Endothelial cell of umbilical vein (primary cell): ENCODE results near the gene VIPR2. TPM values are rescaled to one million over a fixed set of nuclear protein-coding genes. Genes with fewer than 3 reads are reported as not detected.

ENCODE experiments used
- BruUV-seq: library from RNA; stranded (reverse); fragments of 400-500 nt; replicated peaks from 2 replicates; lab custom pipeline; 2021; lab: Mats Ljungman, UMichigan
- CTCF ChIA-PET: fragments of 300-600, 350-600 bp; sonication (Branson Sonifier 250); formaldehyde crosslinking; loops from one replicate; lab custom pipeline; 2021; ENCODE audit warnings: antibody characterized with exemption, inconsistent platforms; lab: Charles Lee
- POLR2A ChIA-PET: fragments of 300-600, 350-600 bp; sonication (Branson Sonifier 250); formaldehyde crosslinking; loops from one replicate; lab custom pipeline; 2021; ENCODE audit warnings: antibody characterized with exemption, inconsistent platforms; lab: Charles Lee
- DNase-seq: peaks from one replicate; pipeline ENCODE4 v3.0.0-alpha.2; 2011; ENCODE audit warnings: low read depth, low spot score
- FAIRE-seq: peaks from 2 replicates; lab custom pipeline; 2011; peaks lifted over from hg19 to GRCh38; lab: Jason Lieb, UNC
- H2AFZ ChIP-seq: 2 replicates; pipeline ENCODE4 v1.6.0; 2012; ENCODE audit warnings: low read depth, low read length, control low read depth, inconsistent platforms
- H3K27ac ChIP-seq: 2 replicates; pipeline ENCODE4 v1.5.1; 2011; ENCODE audit warnings: low read depth, mild to moderate bottlenecking, control low read depth, low read length, moderate library complexity; ENCODE audit not compliant: insufficient read depth
- H3K27me3 ChIP-seq, 2 experiments: 2 replicates each; pipeline versions ENCODE4 v1.6.0 to v1.6.1; 2011; ENCODE audit warnings: low read length in 2 of 2, mixed read lengths in 1 of 2; ENCODE audit not compliant: control insufficient read depth in 2 of 2, insufficient read depth in 2 of 2
- H3K36me3 ChIP-seq, 2 experiments: 2 replicates in 1 of 2; 3 replicates in 1 of 2; pipeline ENCODE4 v1.5.1; 2011; ENCODE audit warnings: low read length in 2 of 2, mild to moderate bottlenecking in 1 of 2, moderate library complexity in 1 of 2; ENCODE audit not compliant: control insufficient read depth in 2 of 2, insufficient read depth in 2 of 2; ENCODE audit errors: extremely low read depth in 1 of 2
- H3K4me1 ChIP-seq: 3 replicates; pipeline ENCODE4 v1.5.1; 2011; ENCODE audit warnings: mild to moderate bottlenecking, low read length; ENCODE audit not compliant: control insufficient read depth, insufficient read depth; ENCODE audit errors: extremely low read depth
- H3K4me2 ChIP-seq: 2 replicates; pipeline ENCODE4 v1.6.1; 2011; ENCODE audit warnings: low read length, control low read depth, mixed read lengths; ENCODE audit not compliant: insufficient read depth
- H3K4me3 ChIP-seq, 3 experiments: fragments of 200-600 bp in 1 of 3; sonication (generic), shearing (Covaris generic) in 1 of 3; replicated peaks in 1 of 3; 2 replicates each; pipeline ENCODE4 v1.5.1; 2011 to 2016; ENCODE audit warnings: control low read depth in 3 of 3, low read length in 3 of 3, mild to moderate bottlenecking in 2 of 3, inconsistent platforms in 1 of 3, low read depth in 1 of 3, moderate library complexity in 1 of 3; ENCODE audit not compliant: insufficient read depth in 1 of 3
- H3K79me2 ChIP-seq: 2 replicates; pipeline ENCODE4 v1.6.0; 2012; ENCODE audit warnings: low read length, inconsistent platforms; ENCODE audit not compliant: control insufficient read depth, insufficient read depth
- H3K9ac ChIP-seq: replicated peaks from 2 replicates; pipeline ENCODE3; 2011; ENCODE audit warnings: low read length, control low read depth; ENCODE audit not compliant: insufficient read depth; ENCODE audit errors: extremely low read depth
- H3K9me1 ChIP-seq: replicated peaks from 3 replicates; pipeline ENCODE4 v1.6.0; 2011; ENCODE audit warnings: mild to moderate bottlenecking, low read length; ENCODE audit not compliant: control insufficient read depth, insufficient read depth; ENCODE audit errors: extremely low read depth
- H3K9me3 ChIP-seq: replicated peaks from 2 replicates; pipeline ENCODE4 v1.5.1; 2012; ENCODE audit warnings: low read length, inconsistent platforms; ENCODE audit not compliant: control insufficient read depth, insufficient read depth
- H4K20me1 ChIP-seq: replicated peaks from 2 replicates; pipeline ENCODE3; 2011; ENCODE audit warnings: mild to moderate bottlenecking, low read length; ENCODE audit not compliant: control insufficient read depth, insufficient read depth; ENCODE audit errors: extremely low read depth
- CTCF ChIP-seq, 2 donors: IDR thresholded peaks; 1 replicate in 1 of 2; 2 replicates in 1 of 2; pipeline ENCODE4 v1.5.1; 2011; ENCODE audit warnings: low read length in 2 of 2, mild to moderate bottlenecking in 2 of 2, moderate library complexity in 2 of 2, control low read depth in 1 of 2, inconsistent platforms in 1 of 2, low read depth in 1 of 2; ENCODE audit not compliant: insufficient read depth in 1 of 2; ENCODE audit errors: extremely low read depth in 1 of 2
- EZH2 ChIP-seq: IDR thresholded peaks from 2 replicates; pipeline ENCODE4 v1.6.1; 2012; ENCODE audit warnings: borderline replicate concordance, low read depth, mild to moderate bottlenecking, moderate library complexity, low read length, inconsistent platforms; ENCODE audit not compliant: severe bottlenecking
- FOS ChIP-seq: IDR thresholded peaks from 2 replicates; pipeline ENCODE4 v1.6.1; 2011; ENCODE audit warnings: mild to moderate bottlenecking, low read length, moderate library complexity, borderline replicate concordance; ENCODE audit not compliant: insufficient read depth
- GATA2 ChIP-seq: IDR thresholded peaks from 2 replicates; pipeline ENCODE4 v1.7.0; 2011; ENCODE audit warnings: low read depth, mild to moderate bottlenecking, moderate library complexity, mixed read lengths, low read length; ENCODE audit not compliant: insufficient read length, insufficient read depth
- JUN ChIP-seq: IDR thresholded peaks from 2 replicates; pipeline ENCODE4 v1.6.1; 2011; ENCODE audit warnings: borderline replicate concordance, low read depth; ENCODE audit not compliant: insufficient read length, insufficient read depth
- MAX ChIP-seq: IDR thresholded peaks from 2 replicates; pipeline ENCODE4 v1.6.1; 2011; ENCODE audit not compliant: insufficient read depth, insufficient read length
- MYC ChIP-seq: IDR thresholded peaks from one replicate; pipeline ENCODE4 v1.6.1; 2011; ENCODE audit warnings: mild to moderate bottlenecking, low read depth, low read length
- POLR2A ChIP-seq: IDR thresholded peaks from 2 replicates; pipeline ENCODE4 v1.6.1; 2012; ENCODE audit warnings: low read depth, mild to moderate bottlenecking, control low read depth, low read length
- POLR2AphosphoS5 ChIP-seq: IDR thresholded peaks from 2 replicates; pipeline ENCODE4 v1.6.1; 2012; ENCODE audit warnings: low read depth, mild to moderate bottlenecking, control low read depth, low read length, moderate library complexity; ENCODE audit not compliant: insufficient read depth
- dilution Hi-C: fragments of 300-500 bp; cut with MboI; formaldehyde crosslinking; loops from one replicate; pipeline ENCODE4 v1.15.0; 2019; ENCODE audit warnings: low sequenced_read_pairs; ENCODE audit not compliant: extremely low pct_ligation_motif_present
- intact Hi-C: fragments of 100-400 bp; cut with micrococcal nuclease; formaldehyde crosslinking; loops from one replicate; pipeline ENCODE4 v1.10.0; 2022
- polyA plus RNA-seq, 4 experiments: library from polyadenylated mRNA; depleted of rRNA in 3 of 4; stranded (reverse) in 3 of 4; unstranded in 1 of 4; fragments of >200 nt; gene quantifications; 2 replicates each; pipeline versions ENCODE4 v1.2.1 to v1.2.3, GENCODE V29; 2011 to 2012; ENCODE audit warnings: missing spikeins in 1 of 4
- total RNA-seq: library from RNA; stranded (reverse); gene quantifications from 2 replicates; pipeline ENCODE4 v1.2.3, GENCODE V29; 2021

The VIPR2 gene
- total and polyA plus RNA-seq, 2 donors (not counting 3 experiments of a cell fraction or from before 2014, with no cell fraction given): not detected

GRCh38 chr7:158988996-158989395, 155.7 kb downstream of the VIPR2 start:
- H3K9ac ChIP-seq: no peak overlapping the region
- FAIRE-seq (no peak), DNase-seq (no peak)
- H3K4me1 ChIP-seq: no peaks in the 10 kb centered on the region
- H3K4me2 ChIP-seq: no peak overlapping the region
- H3K4me3 ChIP-seq: no peak overlapping the region
- H3K27me3 ChIP-seq: peaks cover 3 to 5% of the 10 kb centered on the region in 2 experiments
- H3K9me1 ChIP-seq: no peaks in the 10 kb centered on the region
- no TSS peak for BruUV-seq
- no peaks in the 10 kb centered on the region for H3K36me3 ChIP-seq
- H2AFZ ChIP-seq: no peak overlapping the region
- TF ChIP-seq POLR2AphosphoS5 (no peak), MAX (no peak), JUN (no peak), POLR2A (no peak), FOS (no peak), GATA2 (no peak), EZH2 (no peak), MYC (no peak), CTCF (IDR thresholded peaks at IDR 0.05; ENCODE audit: extremely low read depth in 1 of 2, insufficient read depth in 1 of 2, low read depth in 1 of 2, low read length in 2 of 2) (no peak)
- ChIA-PET CTCF (no interaction called here), POLR2A (no interaction called here)
- H3K27ac ChIP-seq: no peak overlapping the region
- H3K79me2 ChIP-seq: no peaks in the 10 kb centered on the region
- intact Hi-C loops (no loop called here), dilution Hi-C loops (no loop called here)
- no peaks in the 10 kb centered on the region for H3K9me3 ChIP-seq
- H4K20me1 ChIP-seq: no peaks in the 10 kb centered on the region
